ENCODE measurements around the gene GHRHR.

Gene GHRHR

GRCh38 chr7:30937416-30937815 is 26.3 kb upstream of the GHRHR start:
- H3K9me3 ChIP-seq (ENCODE audit: insufficient read depth, low read length, severe bottlenecking), result no peaks in the 10 kb centered on the region
- no peak overlapping the region for H3K4me3 ChIP-seq (ENCODE audit: low read depth in 1 of 2, low read length in 2 of 2)
- no peaks in the 10 kb centered on the region for H3K4me1 ChIP-seq (ENCODE audit: insufficient read depth, low read length)
- H3K4me2 ChIP-seq (ENCODE audit: insufficient read depth, low read length), result no peak overlapping the region
- H4K20me1 ChIP-seq (ENCODE audit: insufficient read depth, low read length), result peaks cover 5% of the 10 kb centered on the region; the same call in 1 of the 2 replicates
- peaks cover 4% of the 10 kb centered on the region for H3K27me3 ChIP-seq (ENCODE audit: insufficient read depth, low read length, poor library complexity)
- H3K79me2 ChIP-seq (ENCODE audit: insufficient read depth, low read length), result no peaks in the 10 kb centered on the region
- H2AFZ ChIP-seq (ENCODE audit: low read depth, low read length), result no peak overlapping the region
- no peak for TF ChIP-seq CTCF (IDR thresholded peaks at IDR 0.05; ENCODE audit: borderline replicate concordance, extremely low read depth, low read length, poor library complexity, severe bottlenecking)
- TF ChIP-seq EZH2 (IDR thresholded peaks at IDR 0.05; ENCODE audit: borderline replicate concordance, low read depth, low read length, severe bottlenecking), result no peak
- no peaks in the 10 kb centered on the region for H3K36me3 ChIP-seq (ENCODE audit: insufficient read depth, low read length)
- no peak overlapping the region for H3K9ac ChIP-seq (ENCODE audit: low read depth, low read length)
- DNase-seq (no peak), ATAC-seq (ENCODE audit: insufficient read depth, low read depth) (no peak)
- H3K27ac ChIP-seq (ENCODE audit: low read length), result no peak overlapping the region

DNA sequence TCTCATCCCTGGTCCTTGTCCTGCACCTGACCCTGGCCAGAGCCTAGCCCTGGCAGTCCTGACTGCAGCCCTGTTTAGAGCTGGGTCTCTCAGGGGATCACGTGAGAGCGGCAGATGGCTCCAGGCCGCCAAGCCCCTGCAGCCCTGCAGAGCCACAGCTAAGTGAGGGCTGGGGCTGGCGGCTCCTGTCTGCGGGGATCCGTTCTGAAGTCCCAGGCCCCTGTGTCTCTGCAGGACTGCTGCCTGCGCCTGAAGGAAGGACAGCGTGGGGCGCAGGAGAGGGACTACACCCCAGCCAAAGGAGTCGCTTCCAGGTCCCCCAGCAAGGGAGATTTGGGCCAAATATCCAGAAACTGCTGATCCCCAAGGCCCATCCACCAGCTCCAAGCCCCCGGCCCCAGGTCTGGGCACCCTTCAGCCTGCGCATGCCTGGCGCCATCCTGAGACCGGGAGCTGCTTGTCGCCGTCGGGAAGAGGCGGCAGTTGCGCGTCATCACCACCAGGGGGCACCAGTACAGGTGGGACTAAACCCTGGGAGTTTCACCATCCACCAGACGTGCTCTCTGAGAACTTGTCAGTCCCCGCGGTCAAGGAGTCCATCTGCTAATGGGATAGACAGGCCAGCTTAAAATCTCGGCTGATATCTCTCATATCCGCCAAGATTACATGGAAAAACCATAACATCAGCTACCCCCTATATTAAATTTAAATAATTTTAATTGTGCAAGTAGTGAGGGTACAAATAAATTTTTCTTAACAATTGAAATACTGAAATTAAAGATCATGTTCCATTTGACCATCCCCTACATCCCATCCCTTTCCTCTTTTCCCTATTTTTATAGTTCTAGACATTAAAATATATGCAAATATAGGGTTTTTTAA is 25.1 kb upstream of the GHRHR start:
- H3K4me3 ChIP-seq (ENCODE audit: low read depth in 1 of 2, low read length in 2 of 2), result no peak overlapping the region
- ATAC-seq (ENCODE audit: insufficient read depth, low read depth), result peak; percentile 86
- no peak overlapping the region for H2AFZ ChIP-seq (ENCODE audit: low read depth, low read length)
- H3K9ac ChIP-seq (ENCODE audit: low read depth, low read length), result no peak overlapping the region
- H3K4me1 ChIP-seq (ENCODE audit: insufficient read depth, low read length), result no peaks in the 10 kb centered on the region
- peaks cover 5% of the 10 kb centered on the region; the same call in 1 of the 2 replicates for H4K20me1 ChIP-seq (ENCODE audit: insufficient read depth, low read length)
- no peaks in the 10 kb centered on the region for H3K79me2 ChIP-seq (ENCODE audit: insufficient read depth, low read length)
- H3K36me3 ChIP-seq (ENCODE audit: insufficient read depth, low read length), result no peaks in the 10 kb centered on the region
- H3K9me3 ChIP-seq (ENCODE audit: insufficient read depth, low read length, severe bottlenecking), result no peaks in the 10 kb centered on the region
- H3K4me2 ChIP-seq (ENCODE audit: insufficient read depth, low read length), result no peak overlapping the region
- TF ChIP-seq CTCF (IDR thresholded peaks at IDR 0.05; ENCODE audit: borderline replicate concordance, extremely low read depth, low read length, poor library complexity, severe bottlenecking) (peak; percentile 94), EZH2 (IDR thresholded peaks at IDR 0.05; ENCODE audit: borderline replicate concordance, low read depth, low read length, severe bottlenecking) (no peak)
- peak; percentile 68 for DNase-seq
- H3K27ac ChIP-seq (ENCODE audit: low read length), result no peak overlapping the region
- peaks cover 7% of the 10 kb centered on the region for H3K27me3 ChIP-seq (ENCODE audit: insufficient read depth, low read length, poor library complexity)

DNA sequence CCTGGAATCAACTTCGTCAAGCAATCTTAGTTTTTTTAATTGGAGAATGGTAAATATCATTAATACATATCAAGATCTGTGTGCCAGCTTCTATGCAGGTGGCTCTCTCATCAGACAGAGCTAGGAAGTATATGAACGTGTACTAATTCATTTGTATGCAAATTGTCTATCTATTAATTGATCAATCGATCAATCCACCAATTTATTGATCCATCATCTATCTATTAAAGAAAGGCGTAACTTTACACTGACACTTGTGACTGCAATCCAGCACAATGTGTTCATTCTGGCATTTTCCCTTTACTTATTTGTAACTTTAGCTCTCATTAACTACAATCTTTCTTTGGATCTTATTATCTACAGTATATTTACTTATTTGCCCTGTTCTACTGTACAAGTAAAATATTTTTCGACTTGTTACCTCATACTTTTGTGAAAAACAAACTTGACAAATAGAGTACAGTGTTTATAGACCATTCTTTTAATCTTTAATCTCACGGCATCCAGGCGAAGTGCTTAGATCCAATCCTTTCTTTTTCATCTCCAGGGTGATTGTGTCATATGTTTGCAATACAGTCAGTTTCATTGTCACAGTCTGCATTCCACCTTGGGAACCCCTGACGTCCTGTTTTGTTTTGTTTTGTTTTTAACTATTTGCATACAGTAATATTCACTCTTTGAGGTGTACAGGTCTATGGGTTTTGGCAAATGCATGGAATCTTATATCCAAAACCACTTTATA is 22.0 kb upstream of the GHRHR start:
- no peak for DNase-seq
- TF ChIP-seq EZH2 (IDR thresholded peaks at IDR 0.05; ENCODE audit: borderline replicate concordance, low read depth, low read length, severe bottlenecking), result no peak
- no peak for TF ChIP-seq CTCF (IDR thresholded peaks at IDR 0.05; ENCODE audit: borderline replicate concordance, extremely low read depth, low read length, poor library complexity, severe bottlenecking)
- no peak for ATAC-seq (ENCODE audit: insufficient read depth, low read depth)

More for the DNA sequence above, 22.0 kb upstream of the GHRHR start:
- Histone ChIP-seq H3K27ac (ENCODE audit: low read length) (no peak overlapping the region), H4K20me1 (ENCODE audit: insufficient read depth, low read length) (peaks cover 5% of the 10 kb centered on the region; the same call in 1 of the 2 replicates), H3K36me3 (ENCODE audit: insufficient read depth, low read length) (no peaks in the 10 kb centered on the region), H3K27me3 (ENCODE audit: insufficient read depth, low read length, poor library complexity) (peaks cover 7% of the 10 kb centered on the region), H3K9me3 (ENCODE audit: insufficient read depth, low read length, severe bottlenecking) (no peaks in the 10 kb centered on the region), H3K9ac (ENCODE audit: low read depth, low read length) (no peak overlapping the region), H3K4me3 (ENCODE audit: low read depth in 1 of 2, low read length in 2 of 2) (no peak overlapping the region), H3K4me2 (ENCODE audit: insufficient read depth, low read length) (no peak overlapping the region), H3K79me2 (ENCODE audit: insufficient read depth, low read length) (no peaks in the 10 kb centered on the region), H2AFZ (ENCODE audit: low read depth, low read length) (no peak overlapping the region), H3K4me1 (ENCODE audit: insufficient read depth, low read length) (no peaks in the 10 kb centered on the region)
